WTC11 (cell line): ENCODE data around the gene GHR. TPM values are rescaled to one million over a fixed set of nuclear protein-coding genes. Genes with fewer than 3 reads are reported as not detected.

Experiments used
- ATAC-seq: fragments of 200-7000 bp; cut with Tn5 transposase; 2 replicates; pipeline ENCODE4 v1.10.0; 2021; ENCODE audit warnings: mild to moderate bottlenecking, moderate library complexity
- CTCF ChIA-PET: fragments of 300-600 bp; sonication (Branson Sonifier 250); formaldehyde crosslinking; loops from one replicate; lab custom pipeline; 2021; ENCODE audit warnings: antibody characterized with exemption; lab: Charles Lee
- POLR2A ChIA-PET: fragments of 350-600 bp; sonication (Branson Sonifier 250); formaldehyde crosslinking; loops from one replicate; lab custom pipeline; 2021; ENCODE audit warnings: antibody characterized with exemption; lab: Charles Lee
- DNase-seq: peaks from one replicate; pipeline ENCODE4 v3.0.0; 2021; ENCODE audit warnings: low spot score
- H3K27ac Mint-ChIP-seq: 2 replicates; pipeline ENCODE4 v1.8.0; 2021; ENCODE audit warnings: mixed read lengths
- H3K27me3 Mint-ChIP-seq: 2 replicates; pipeline ENCODE4 v1.8.0; 2021; ENCODE audit warnings: low read depth, mild to moderate bottlenecking, moderate library complexity, mixed read lengths
- H3K36me3 Mint-ChIP-seq: 2 replicates; pipeline ENCODE4 v1.8.0; 2021; ENCODE audit warnings: mixed read lengths
- H3K4me1 Mint-ChIP-seq: 2 replicates; pipeline ENCODE4 v1.8.0; 2022; ENCODE audit warnings: mixed read lengths
- H3K4me3 Mint-ChIP-seq: 2 replicates; pipeline ENCODE4 v1.8.0; 2021; ENCODE audit warnings: mild to moderate bottlenecking, moderate library complexity, mixed read lengths
- H3K9me3 Mint-ChIP-seq: 2 replicates; pipeline ENCODE4 v1.8.0; 2021; ENCODE audit warnings: mixed read lengths
- CBFB ChIP-seq: sonication (generic); formaldehyde crosslinking; IDR thresholded peaks from 2 replicates; pipeline ENCODE4 v1.8.1; 2022; ENCODE audit warnings: mild to moderate bottlenecking, low read depth, missing genetic modification reagents
- ESRRA ChIP-seq: sonication (generic); formaldehyde crosslinking; IDR thresholded peaks from 2 replicates; pipeline ENCODE4 v1.8.1; 2022; ENCODE audit warnings: mild to moderate bottlenecking, missing genetic modification reagents, borderline replicate concordance
- FOXJ3 ChIP-seq: sonication (generic); formaldehyde crosslinking; IDR thresholded peaks from 2 replicates; pipeline ENCODE4 v1.9.0; 2021; ENCODE audit warnings: missing genetic modification reagents, mild to moderate bottlenecking, borderline replicate concordance
- HMGA2 ChIP-seq: fragments of 250-450 bp; sonication (Bioruptor Pico); IDR thresholded peaks from 2 replicates; pipeline ENCODE4 v1.4.0; 2021; ENCODE audit warnings: mild to moderate bottlenecking, moderate library complexity
- JAZF1 ChIP-seq: fragments of 250-450 bp; sonication (Bioruptor Pico); IDR thresholded peaks from 2 replicates; pipeline ENCODE4 v1.9.0; 2021; ENCODE audit warnings: moderate library complexity, mild to moderate bottlenecking, inconsistent platforms
- NFE2L1 ChIP-seq: sonication (generic); formaldehyde crosslinking; IDR thresholded peaks from 2 replicates; pipeline ENCODE4 v1.8.1; 2023; ENCODE audit warnings: missing genetic modification reagents
- NFYB ChIP-seq: sonication (generic); formaldehyde crosslinking; conservative IDR thresholded peaks from 2 replicates; pipeline ENCODE4 v1.8.0; 2022; ENCODE audit warnings: low read depth, missing genetic modification reagents
- NR1H2 ChIP-seq: sonication (generic); formaldehyde crosslinking; IDR thresholded peaks from 2 replicates; pipeline ENCODE4 v1.9.0; 2021; ENCODE audit warnings: mild to moderate bottlenecking, moderate library complexity, missing genetic modification reagents
- NR2C2 ChIP-seq: sonication (generic); formaldehyde crosslinking; IDR thresholded peaks from 2 replicates; pipeline ENCODE4 v1.8.0; 2022; ENCODE audit warnings: mild to moderate bottlenecking, missing genetic modification reagents
- NR3C1 ChIP-seq: sonication (generic); formaldehyde crosslinking; conservative IDR thresholded peaks from 2 replicates; pipeline ENCODE4 v1.8.1; 2023; ENCODE audit warnings: low read depth, mild to moderate bottlenecking, missing genetic modification reagents
- SMAD3 ChIP-seq: sonication (generic); formaldehyde crosslinking; IDR thresholded peaks from 2 replicates; pipeline ENCODE4 v1.8.0; 2022; ENCODE audit warnings: missing genetic modification reagents, mild to moderate bottlenecking, borderline replicate concordance
- TCF7 ChIP-seq: sonication (generic); formaldehyde crosslinking; IDR thresholded peaks from 2 replicates; pipeline ENCODE4 v1.8.0; 2022; ENCODE audit warnings: mild to moderate bottlenecking, low read depth, missing genetic modification reagents, moderate library complexity
- TP53 ChIP-seq: sonication (generic); formaldehyde crosslinking; IDR thresholded peaks from 2 replicates; pipeline ENCODE4 v1.8.1; 2023; ENCODE audit warnings: mild to moderate bottlenecking, missing genetic modification reagents
- ZNF138 ChIP-seq: sonication (generic); formaldehyde crosslinking; conservative IDR thresholded peaks from 2 replicates; pipeline ENCODE4 v1.8.1; 2022; ENCODE audit warnings: mild to moderate bottlenecking, moderate library complexity, missing genetic modification reagents
- total RNA-seq: library from RNA; stranded (reverse); gene quantifications from 3 replicates; pipeline ENCODE4 v1.2.3, GENCODE V29; 2021
- TF ChIP-seq, protein P1 (sequence below): sonication (generic); formaldehyde crosslinking; IDR thresholded peaks from 2 replicates; pipeline ENCODE4 v1.8.0; 2022; ENCODE audit warnings: mild to moderate bottlenecking, missing genetic modification reagents
- TF ChIP-seq, protein P2 (sequence below): sonication (generic); formaldehyde crosslinking; IDR thresholded peaks from 2 replicates; pipeline ENCODE4 v1.8.1; 2023; ENCODE audit warnings: mild to moderate bottlenecking, missing genetic modification reagents
- TF ChIP-seq, protein P3 (sequence below): sonication (generic); formaldehyde crosslinking; IDR thresholded peaks from 2 replicates; pipeline ENCODE4 v1.8.1; 2023; ENCODE audit warnings: mild to moderate bottlenecking, missing genetic modification reagents, moderate library complexity
- TF ChIP-seq, protein P4 (sequence below): fragments of 250-450 bp; sonication (Bioruptor Pico); IDR thresholded peaks from 2 replicates; pipeline ENCODE4 v1.9.0; 2021; ENCODE audit warnings: mild to moderate bottlenecking, borderline replicate concordance
- TF ChIP-seq, protein P5 (sequence below): fragments of 250-450 bp; sonication (Bioruptor Pico); IDR thresholded peaks from 2 replicates; pipeline ENCODE4 v1.8.0; 2021; ENCODE audit warnings: mild to moderate bottlenecking
- TF ChIP-seq, protein P6 (sequence below): sonication (generic); formaldehyde crosslinking; conservative IDR thresholded peaks from 2 replicates; pipeline ENCODE4 v1.8.1; 2022; ENCODE audit warnings: mild to moderate bottlenecking, missing genetic modification reagents

Gene GHR
- total RNA-seq, 1 experiment from 2014 or later: 0.57 TPM

DNA sequence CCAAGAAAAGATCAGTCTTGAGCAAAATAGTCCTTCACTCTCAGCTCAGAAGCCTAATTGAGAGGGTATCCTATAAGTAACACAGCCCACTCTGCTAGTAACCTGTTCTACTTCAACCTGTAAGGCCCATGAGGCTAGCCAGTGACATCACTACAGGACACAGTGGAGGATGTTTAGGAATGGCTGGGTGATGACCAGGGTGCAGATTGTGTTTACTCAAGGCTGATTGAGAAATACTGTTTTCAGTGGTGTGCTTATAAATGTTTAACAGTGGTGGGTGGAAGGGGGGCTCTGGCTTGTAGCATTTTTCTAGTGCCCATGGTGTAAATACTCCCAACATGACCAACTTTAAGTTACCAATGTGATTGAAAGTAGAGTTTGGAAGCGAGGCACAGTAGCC is 173.6 kb downstream of the GHR start (continued):
- TF ChIP-seq, protein P1, sequence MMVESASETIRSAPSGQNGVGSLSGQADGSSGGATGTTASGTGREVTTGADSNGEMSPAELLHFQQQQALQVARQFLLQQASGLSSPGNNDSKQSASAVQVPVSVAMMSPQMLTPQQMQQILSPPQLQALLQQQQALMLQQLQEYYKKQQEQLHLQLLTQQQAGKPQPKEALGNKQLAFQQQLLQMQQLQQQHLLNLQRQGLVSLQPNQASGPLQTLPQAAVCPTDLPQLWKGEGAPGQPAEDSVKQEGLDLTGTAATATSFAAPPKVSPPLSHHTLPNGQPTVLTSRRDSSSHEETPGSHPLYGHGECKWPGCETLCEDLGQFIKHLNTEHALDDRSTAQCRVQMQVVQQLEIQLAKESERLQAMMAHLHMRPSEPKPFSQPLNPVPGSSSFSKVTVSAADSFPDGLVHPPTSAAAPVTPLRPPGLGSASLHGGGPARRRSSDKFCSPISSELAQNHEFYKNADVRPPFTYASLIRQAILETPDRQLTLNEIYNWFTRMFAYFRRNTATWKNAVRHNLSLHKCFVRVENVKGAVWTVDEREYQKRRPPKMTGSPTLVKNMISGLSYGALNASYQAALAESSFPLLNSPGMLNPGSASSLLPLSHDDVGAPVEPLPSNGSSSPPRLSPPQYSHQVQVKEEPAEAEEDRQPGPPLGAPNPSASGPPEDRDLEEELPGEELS (CRISPR knock-in tag): no peak
- no peak for TF ChIP-seq TP53 (CRISPR knock-in tag)
- TF ChIP-seq, protein P2, sequence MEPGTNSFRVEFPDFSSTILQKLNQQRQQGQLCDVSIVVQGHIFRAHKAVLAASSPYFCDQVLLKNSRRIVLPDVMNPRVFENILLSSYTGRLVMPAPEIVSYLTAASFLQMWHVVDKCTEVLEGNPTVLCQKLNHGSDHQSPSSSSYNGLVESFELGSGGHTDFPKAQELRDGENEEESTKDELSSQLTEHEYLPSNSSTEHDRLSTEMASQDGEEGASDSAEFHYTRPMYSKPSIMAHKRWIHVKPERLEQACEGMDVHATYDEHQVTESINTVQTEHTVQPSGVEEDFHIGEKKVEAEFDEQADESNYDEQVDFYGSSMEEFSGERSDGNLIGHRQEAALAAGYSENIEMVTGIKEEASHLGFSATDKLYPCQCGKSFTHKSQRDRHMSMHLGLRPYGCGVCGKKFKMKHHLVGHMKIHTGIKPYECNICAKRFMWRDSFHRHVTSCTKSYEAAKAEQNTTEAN (CRISPR knock-in tag): no peak
- no peak for TF ChIP-seq NR2C2 (CRISPR knock-in tag)
- TF ChIP-seq FOXJ3: no peak
- no peak for TF ChIP-seq CBFB (CRISPR knock-in tag)
- TF ChIP-seq SMAD3 (CRISPR knock-in tag): no peak
- TF ChIP-seq TCF7 (CRISPR knock-in tag): no peak
- TF ChIP-seq, protein P3, sequence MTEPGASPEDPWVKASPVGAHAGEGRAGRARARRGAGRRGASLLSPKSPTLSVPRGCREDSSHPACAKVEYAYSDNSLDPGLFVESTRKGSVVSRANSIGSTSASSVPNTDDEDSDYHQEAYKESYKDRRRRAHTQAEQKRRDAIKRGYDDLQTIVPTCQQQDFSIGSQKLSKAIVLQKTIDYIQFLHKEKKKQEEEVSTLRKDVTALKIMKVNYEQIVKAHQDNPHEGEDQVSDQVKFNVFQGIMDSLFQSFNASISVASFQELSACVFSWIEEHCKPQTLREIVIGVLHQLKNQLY (CRISPR knock-in tag): no peak
- TF ChIP-seq, all 79 proteins: peak for 0

DNA sequence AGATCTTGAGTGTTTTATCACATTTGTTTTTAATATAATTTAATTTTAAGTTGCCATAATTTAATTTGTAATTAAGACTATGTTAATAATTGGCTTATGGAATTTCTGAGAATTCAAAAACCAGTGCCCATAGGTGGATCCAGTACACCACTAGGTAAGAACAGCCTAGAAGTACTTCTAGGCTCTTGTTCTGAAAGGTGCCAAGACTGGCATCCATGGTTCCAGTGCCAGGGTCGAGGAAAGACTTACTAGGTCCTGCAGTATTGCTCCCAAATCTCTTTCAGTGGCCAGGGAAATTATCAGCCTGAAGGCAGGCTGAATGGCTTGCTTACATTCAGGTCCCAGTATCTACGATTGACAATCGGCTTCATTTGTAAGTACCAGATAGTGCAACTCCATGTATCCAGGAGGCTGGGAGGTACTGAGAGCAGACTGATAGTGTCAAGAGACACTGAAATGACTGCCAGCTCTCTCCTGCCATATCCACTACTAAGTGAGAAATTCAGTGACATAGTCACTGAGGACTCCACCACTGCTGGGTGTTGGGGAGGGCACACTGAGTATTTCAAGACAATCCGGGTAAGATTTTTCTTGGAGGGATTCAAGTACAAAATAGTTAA is 174.2 kb downstream of the GHR start:
- DNase-seq: no peak
- H3K4me1 Mint-ChIP-seq: peaks cover 5% of the 10 kb centered on the region
- ChIA-PET CTCF (no interaction called here), POLR2A (no interaction called here)
- H3K4me3 Mint-ChIP-seq: no peak overlapping the region
- no peaks in the 10 kb centered on the region for H3K27me3 Mint-ChIP-seq
- TF ChIP-seq HMGA2 (CRISPR knock-in tag) (no peak), NR1H2 (CRISPR knock-in tag) (no peak), ESRRA (CRISPR knock-in tag) (no peak), ZNF138 (no peak), NFE2L1 (CRISPR knock-in tag) (no peak), JAZF1 (no peak), NR3C1 (no peak), NFYB (CRISPR knock-in tag) (no peak)
- TF ChIP-seq, protein P4, sequence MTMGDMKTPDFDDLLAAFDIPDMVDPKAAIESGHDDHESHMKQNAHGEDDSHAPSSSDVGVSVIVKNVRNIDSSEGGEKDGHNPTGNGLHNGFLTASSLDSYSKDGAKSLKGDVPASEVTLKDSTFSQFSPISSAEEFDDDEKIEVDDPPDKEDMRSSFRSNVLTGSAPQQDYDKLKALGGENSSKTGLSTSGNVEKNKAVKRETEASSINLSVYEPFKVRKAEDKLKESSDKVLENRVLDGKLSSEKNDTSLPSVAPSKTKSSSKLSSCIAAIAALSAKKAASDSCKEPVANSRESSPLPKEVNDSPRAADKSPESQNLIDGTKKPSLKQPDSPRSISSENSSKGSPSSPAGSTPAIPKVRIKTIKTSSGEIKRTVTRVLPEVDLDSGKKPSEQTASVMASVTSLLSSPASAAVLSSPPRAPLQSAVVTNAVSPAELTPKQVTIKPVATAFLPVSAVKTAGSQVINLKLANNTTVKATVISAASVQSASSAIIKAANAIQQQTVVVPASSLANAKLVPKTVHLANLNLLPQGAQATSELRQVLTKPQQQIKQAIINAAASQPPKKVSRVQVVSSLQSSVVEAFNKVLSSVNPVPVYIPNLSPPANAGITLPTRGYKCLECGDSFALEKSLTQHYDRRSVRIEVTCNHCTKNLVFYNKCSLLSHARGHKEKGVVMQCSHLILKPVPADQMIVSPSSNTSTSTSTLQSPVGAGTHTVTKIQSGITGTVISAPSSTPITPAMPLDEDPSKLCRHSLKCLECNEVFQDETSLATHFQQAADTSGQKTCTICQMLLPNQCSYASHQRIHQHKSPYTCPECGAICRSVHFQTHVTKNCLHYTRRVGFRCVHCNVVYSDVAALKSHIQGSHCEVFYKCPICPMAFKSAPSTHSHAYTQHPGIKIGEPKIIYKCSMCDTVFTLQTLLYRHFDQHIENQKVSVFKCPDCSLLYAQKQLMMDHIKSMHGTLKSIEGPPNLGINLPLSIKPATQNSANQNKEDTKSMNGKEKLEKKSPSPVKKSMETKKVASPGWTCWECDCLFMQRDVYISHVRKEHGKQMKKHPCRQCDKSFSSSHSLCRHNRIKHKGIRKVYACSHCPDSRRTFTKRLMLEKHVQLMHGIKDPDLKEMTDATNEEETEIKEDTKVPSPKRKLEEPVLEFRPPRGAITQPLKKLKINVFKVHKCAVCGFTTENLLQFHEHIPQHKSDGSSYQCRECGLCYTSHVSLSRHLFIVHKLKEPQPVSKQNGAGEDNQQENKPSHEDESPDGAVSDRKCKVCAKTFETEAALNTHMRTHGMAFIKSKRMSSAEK: no peak
- TF ChIP-seq, protein P5, sequence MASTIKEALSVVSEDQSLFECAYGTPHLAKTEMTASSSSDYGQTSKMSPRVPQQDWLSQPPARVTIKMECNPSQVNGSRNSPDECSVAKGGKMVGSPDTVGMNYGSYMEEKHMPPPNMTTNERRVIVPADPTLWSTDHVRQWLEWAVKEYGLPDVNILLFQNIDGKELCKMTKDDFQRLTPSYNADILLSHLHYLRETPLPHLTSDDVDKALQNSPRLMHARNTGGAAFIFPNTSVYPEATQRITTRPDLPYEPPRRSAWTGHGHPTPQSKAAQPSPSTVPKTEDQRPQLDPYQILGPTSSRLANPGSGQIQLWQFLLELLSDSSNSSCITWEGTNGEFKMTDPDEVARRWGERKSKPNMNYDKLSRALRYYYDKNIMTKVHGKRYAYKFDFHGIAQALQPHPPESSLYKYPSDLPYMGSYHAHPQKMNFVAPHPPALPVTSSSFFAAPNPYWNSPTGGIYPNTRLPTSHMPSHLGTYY (CRISPR knock-in tag): no peak
- TF ChIP-seq, protein P6, sequence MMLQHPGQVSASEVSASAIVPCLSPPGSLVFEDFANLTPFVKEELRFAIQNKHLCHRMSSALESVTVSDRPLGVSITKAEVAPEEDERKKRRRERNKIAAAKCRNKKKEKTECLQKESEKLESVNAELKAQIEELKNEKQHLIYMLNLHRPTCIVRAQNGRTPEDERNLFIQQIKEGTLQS: no peak
- peaks cover 5% of the 10 kb centered on the region for H3K9me3 Mint-ChIP-seq
- ATAC-seq: no peak
- H3K36me3 Mint-ChIP-seq: no peaks in the 10 kb centered on the region
- no peak overlapping the region for H3K27ac Mint-ChIP-seq
